Measurements from ENCODE around the gene TMEM271. TPM values are rescaled to one million over a fixed set of nuclear protein-coding genes. Genes with fewer than 3 reads are reported as not detected.
"Not testable (repeated sequence)": the region's sequence is repeated elsewhere in the genome, so short reads cannot be mapped to it uniquely, and the experiment has no call there.

Gene TMEM271
- total RNA-seq, 1 donor from 2014 or later: 0.25 TPM

DNA sequence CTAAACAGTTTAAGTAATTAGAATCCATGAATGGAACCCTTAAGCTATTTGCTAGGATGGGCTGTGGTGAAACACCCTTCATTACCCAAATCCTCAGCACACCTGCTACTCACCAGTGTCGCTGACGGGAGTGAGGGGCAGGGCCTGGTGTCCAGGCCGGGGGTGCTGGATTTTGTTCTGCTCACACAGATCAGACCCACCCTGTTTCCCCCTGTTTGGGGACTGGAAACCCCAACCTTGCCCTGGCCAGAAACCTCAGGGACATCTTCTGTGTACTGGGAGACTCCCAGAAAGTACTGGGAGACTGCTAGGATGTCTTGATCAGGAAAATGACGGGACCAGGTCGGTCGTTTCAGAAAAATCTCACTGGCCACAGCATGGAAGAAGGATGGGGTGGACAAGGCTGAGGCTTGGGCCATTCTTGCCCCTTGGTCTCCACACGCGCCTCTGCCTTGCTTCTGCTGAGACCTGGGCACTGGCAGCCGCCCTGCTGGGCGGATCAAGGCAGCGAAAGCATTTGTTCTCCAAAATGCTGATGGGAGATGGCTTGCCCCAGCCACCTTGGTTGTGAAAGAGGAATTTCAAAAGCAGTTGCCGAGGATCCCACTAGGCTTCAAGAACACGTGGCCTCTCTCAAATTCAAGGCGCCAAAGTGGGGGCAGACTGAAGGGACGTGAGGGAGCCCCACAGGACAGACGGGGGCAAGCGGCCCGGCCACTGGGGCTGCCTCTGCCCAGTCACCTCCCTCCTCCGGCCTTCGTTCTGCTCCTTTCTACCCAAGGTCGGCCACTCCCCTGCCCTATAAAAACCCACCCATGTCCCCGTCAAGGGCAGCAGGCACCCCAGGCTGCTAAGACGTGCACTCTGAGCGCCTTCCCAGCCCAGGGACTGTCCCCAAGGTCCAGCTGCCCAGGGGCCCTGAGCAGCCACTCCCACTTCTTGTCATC is 25.8 kb upstream of the TMEM271 start:
- DNase-seq (ENCODE audit: extremely low spot score in 2 of 2): peak in 1 of 2 donors; percentile 32
- no peak for TF ChIP-seq POLR2A (IDR thresholded peaks at IDR 0.05)
- TF ChIP-seq, protein P1, sequence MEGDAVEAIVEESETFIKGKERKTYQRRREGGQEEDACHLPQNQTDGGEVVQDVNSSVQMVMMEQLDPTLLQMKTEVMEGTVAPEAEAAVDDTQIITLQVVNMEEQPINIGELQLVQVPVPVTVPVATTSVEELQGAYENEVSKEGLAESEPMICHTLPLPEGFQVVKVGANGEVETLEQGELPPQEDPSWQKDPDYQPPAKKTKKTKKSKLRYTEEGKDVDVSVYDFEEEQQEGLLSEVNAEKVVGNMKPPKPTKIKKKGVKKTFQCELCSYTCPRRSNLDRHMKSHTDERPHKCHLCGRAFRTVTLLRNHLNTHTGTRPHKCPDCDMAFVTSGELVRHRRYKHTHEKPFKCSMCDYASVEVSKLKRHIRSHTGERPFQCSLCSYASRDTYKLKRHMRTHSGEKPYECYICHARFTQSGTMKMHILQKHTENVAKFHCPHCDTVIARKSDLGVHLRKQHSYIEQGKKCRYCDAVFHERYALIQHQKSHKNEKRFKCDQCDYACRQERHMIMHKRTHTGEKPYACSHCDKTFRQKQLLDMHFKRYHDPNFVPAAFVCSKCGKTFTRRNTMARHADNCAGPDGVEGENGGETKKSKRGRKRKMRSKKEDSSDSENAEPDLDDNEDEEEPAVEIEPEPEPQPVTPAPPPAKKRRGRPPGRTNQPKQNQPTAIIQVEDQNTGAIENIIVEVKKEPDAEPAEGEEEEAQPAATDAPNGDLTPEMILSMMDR (IDR thresholded peaks at IDR 0.05): no peak
- no peak for TF ChIP-seq POLR2AphosphoS5 (IDR thresholded peaks at IDR 0.05; ENCODE audit: insufficient read depth in 1 of 2, low read depth in 1 of 2)
- H3K36me3 ChIP-seq: no peaks in the 10 kb centered on the region
- H3K27me3 ChIP-seq: no peaks in the 10 kb centered on the region
- H3K4me3 ChIP-seq: no peak overlapping the region
- intact Hi-C loops (cut with DNase I): no loop called here
- H3K27ac ChIP-seq: no peak overlapping the region
- no peaks in the 10 kb centered on the region for H3K4me1 ChIP-seq
- no peaks in the 10 kb centered on the region for H3K9me3 ChIP-seq

DNA sequence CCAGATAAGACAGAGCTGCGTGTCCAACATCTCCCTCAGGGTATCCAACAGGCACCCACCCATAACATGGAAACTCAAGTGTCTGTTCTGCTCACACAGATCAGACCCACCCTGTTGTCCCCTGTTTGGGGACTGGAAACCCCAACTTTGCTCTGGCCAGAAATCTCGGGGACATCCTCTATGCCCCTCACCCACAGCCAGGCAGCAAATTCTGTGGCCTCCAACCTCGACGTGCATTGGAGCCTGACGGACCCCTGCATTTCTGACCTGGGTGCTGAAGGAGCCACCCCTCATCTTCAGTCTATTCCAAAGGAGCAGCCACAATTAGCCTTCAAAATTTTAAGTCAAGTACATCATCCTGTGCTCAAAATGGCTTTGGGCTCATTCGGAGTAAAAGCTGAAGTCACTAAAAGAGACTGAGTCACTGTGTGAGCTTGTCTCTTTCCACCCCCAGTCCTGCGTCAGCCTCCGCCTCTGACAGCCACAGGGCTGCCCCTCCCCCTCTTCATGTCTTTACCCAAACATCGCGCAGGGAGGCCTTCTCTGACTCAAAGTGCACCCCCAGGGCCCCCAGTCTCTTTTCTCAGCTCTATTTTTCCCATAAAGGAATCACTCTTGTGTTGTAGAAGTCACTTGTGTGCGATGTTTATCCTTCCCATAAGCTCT is 24.9 kb upstream of the TMEM271 start:
- Histone ChIP-seq H3K27me3 (no peaks in the 10 kb centered on the region), H3K4me1 (no peaks in the 10 kb centered on the region), H3K36me3 (no peaks in the 10 kb centered on the region), H3K9me3 (no peaks in the 10 kb centered on the region), H3K27ac (no peak overlapping the region), H3K4me3 (no peak overlapping the region)
- TF ChIP-seq, protein P1 (IDR thresholded peaks at IDR 0.05): no peak
- no peak for TF ChIP-seq POLR2AphosphoS5 (IDR thresholded peaks at IDR 0.05; ENCODE audit: insufficient read depth in 1 of 2, low read depth in 1 of 2)
- TF ChIP-seq POLR2A (IDR thresholded peaks at IDR 0.05): no peak
- intact Hi-C loops (cut with DNase I): no loop called here
- peak in 1 of 2 donors; percentile 54 for DNase-seq (ENCODE audit: extremely low spot score in 2 of 2)

DNA sequence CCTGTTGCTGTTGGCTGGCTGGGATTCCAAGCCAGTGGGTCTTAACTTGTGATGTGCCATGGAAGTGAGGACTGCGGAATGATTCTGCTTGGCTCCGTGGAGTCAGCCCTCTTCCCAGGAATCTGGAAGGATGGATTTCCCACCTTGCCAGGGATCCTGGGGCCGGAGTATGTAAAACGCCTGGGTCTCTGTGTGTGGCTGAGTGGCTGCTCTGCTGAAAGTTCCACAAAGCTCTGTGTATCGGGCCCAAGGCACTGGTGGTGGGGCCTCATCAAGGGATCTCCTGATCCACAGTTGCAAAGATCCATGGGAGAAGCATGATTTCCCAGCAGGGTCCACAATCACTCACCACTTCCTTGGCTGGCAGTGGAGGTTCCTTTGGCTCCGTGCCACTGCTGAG is 24.1 kb upstream of the TMEM271 start:
- Histone ChIP-seq H3K4me1 (no peaks in the 10 kb centered on the region), H3K27ac (no peak overlapping the region), H3K4me3 (no peak overlapping the region), H3K36me3 (no peaks in the 10 kb centered on the region), H3K27me3 (no peaks in the 10 kb centered on the region), H3K9me3 (no peaks in the 10 kb centered on the region)
- peak in 1 of 2 donors; percentile 34 for DNase-seq (ENCODE audit: extremely low spot score in 2 of 2)
- intact Hi-C loops (cut with DNase I): no loop called here
- TF ChIP-seq, protein P1 (IDR thresholded peaks at IDR 0.05): no peak
- no peak for TF ChIP-seq POLR2AphosphoS5 (IDR thresholded peaks at IDR 0.05; ENCODE audit: insufficient read depth in 1 of 2, low read depth in 1 of 2)
- no peak for TF ChIP-seq POLR2A (IDR thresholded peaks at IDR 0.05)

DNA sequence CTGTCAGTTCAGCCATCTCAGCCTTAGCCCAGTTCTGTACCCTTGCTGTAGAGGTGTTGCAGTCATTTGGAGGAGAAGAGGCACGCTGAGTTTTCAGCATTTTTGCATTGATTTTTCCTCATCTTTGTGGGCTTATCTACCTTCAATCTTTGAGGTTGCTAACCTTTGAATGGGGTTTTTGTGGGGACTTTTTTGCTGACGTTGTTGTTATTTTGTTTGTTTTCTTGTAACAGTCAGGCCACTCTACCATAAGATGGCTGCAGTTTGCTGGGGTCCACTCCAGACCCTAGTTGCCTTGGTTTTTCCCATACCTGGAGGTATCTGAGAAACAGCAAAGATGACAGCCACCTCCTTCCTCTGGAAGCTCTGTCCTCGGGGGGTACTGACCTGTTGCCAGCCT is 22.8 kb upstream of the TMEM271 start:
- H3K4me3 ChIP-seq: no peak overlapping the region
- H3K36me3 ChIP-seq: no peaks in the 10 kb centered on the region
- H3K9me3 ChIP-seq: no peaks in the 10 kb centered on the region
- H3K4me1 ChIP-seq: no peaks in the 10 kb centered on the region
- TF ChIP-seq POLR2A (IDR thresholded peaks at IDR 0.05) (no peak), POLR2AphosphoS5 (IDR thresholded peaks at IDR 0.05; ENCODE audit: insufficient read depth in 1 of 2, low read depth in 1 of 2) (no peak)
- H3K27ac ChIP-seq: no peak overlapping the region
- peak in 1 of 2 donors; percentile 40 for DNase-seq (ENCODE audit: extremely low spot score in 2 of 2)
- intact Hi-C loops (cut with DNase I): no loop called here
- no peaks in the 10 kb centered on the region for H3K27me3 ChIP-seq

DNA sequence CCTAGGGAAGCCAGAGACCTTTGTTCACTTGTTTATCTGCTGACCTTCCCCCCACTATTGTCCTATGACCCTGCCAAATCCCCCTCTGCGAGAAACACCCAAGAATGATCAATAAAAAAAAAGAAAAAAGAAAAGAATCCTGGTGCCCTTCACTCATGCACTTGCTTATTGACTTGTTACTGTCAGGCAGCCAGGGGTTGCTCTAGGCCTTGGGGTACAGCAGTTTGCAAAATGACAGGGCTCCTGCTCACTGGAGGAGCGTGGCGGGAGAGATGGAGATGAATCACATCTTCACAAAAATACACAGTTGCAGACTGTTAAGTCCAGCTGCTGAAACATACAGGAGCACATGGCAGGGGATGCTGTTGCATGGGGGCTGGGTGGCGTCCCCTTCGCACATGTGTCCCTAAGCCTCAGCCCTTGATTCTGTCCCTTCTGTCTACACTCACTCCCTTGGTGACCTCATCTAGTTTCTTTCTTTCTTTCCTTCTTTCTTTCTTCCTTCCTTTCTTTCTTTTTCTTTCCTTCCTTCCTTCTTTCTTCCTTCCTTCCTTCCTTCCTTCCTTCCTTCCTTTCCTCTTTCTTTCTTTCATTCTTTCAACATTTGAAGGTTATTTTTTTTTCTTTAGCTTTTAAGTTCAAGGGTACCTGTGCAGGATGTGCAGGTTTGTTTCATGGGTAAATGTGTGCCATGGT is 16.9 kb upstream of the TMEM271 start:
- intact Hi-C loops (cut with DNase I): no loop called here
- Histone ChIP-seq H3K4me1 (no peaks in the 10 kb centered on the region), H3K27ac (no peak overlapping the region), H3K27me3 (no peaks in the 10 kb centered on the region), H3K9me3 (no peaks in the 10 kb centered on the region), H3K36me3 (no peaks in the 10 kb centered on the region), H3K4me3 (no peak overlapping the region)
- no peak for TF ChIP-seq POLR2A (IDR thresholded peaks at IDR 0.05)
- TF ChIP-seq, protein P1 (IDR thresholded peaks at IDR 0.05): no peak
- no peak for TF ChIP-seq POLR2AphosphoS5 (IDR thresholded peaks at IDR 0.05; ENCODE audit: insufficient read depth in 1 of 2, low read depth in 1 of 2)
- DNase-seq (ENCODE audit: extremely low spot score in 2 of 2): no peak

DNA sequence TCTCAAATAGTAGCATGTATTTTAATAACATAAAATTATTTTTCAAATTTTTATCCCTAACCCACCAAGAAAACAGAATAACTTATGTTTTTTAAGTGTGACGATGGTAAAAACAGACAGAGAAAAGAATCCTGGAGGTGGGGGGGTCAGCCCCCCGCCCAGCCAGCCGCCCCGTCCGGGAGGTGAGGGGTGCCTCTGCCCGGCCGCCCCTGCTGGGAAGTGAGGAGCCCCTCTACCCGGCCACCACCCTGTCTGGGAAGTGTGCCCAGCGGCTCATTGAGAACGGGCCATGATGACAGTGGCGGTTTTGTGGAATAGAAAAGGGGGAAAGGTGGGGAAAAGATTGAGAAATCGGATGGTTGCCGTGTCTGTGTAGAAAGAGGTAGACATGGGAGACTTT is 16.1 kb upstream of the TMEM271 start:
- H3K27ac ChIP-seq; H3K9me3 ChIP-seq; intact Hi-C loops (cut with DNase I); H3K27me3 ChIP-seq; H3K4me1 ChIP-seq; H3K4me3 ChIP-seq; H3K36me3 ChIP-seq; DNase-seq (ENCODE audit: extremely low spot score in 2 of 2): not testable (repeated sequence)
